HepG2 (cell line): ENCODE data around the gene PROCR. TPM values are rescaled to one million over a fixed set of nuclear protein-coding genes. Genes with fewer than 3 reads are reported as not detected.
A peak's percentile ranks its signal among the peaks of the same experiment; 100 is the strongest.

Experiments
- ARHGAP35 ChIP-seq: sonication (generic); formaldehyde crosslinking; IDR thresholded peaks from 2 replicates; pipeline ENCODE4 v1.9.0; 2022; ENCODE audit warnings: mild to moderate bottlenecking, inconsistent platforms, moderate library complexity, missing genetic modification reagents, borderline replicate concordance
- ARNTL ChIP-seq: sonication (generic); formaldehyde crosslinking; IDR thresholded peaks from 2 replicates; pipeline ENCODE4 v1.4.0; 2020; ENCODE audit warnings: mild to moderate bottlenecking, missing genetic modification reagents
- BRCA1 ChIP-seq: sonication (generic); formaldehyde crosslinking; IDR thresholded peaks from 2 replicates; pipeline ENCODE4 v1.4.0; 2020; ENCODE audit warnings: missing genetic modification reagents
- CREB3 ChIP-seq: sonication (generic); formaldehyde crosslinking; IDR thresholded peaks from 2 replicates; pipeline ENCODE4 v1.5.0; 2020; ENCODE audit warnings: missing genetic modification reagents
- HHEX ChIP-seq: IDR thresholded peaks from 2 replicates; pipeline ENCODE4 v1.6.1; 2016; ENCODE audit warnings: control low read depth
- NCOA1 ChIP-seq: sonication (generic); formaldehyde crosslinking; IDR thresholded peaks from 2 replicates; pipeline ENCODE4 v1.9.0; 2021; ENCODE audit warnings: missing genetic modification reagents
- POLR2A ChIP-seq, 2 experiments: IDR thresholded peaks; 2 replicates each; pipeline ENCODE4 v1.6.1; 2011; ENCODE audit warnings: low read depth in 2 of 2, low read length in 2 of 2, mild to moderate bottlenecking in 1 of 2, moderate library complexity in 1 of 2; ENCODE audit not compliant: insufficient read depth in 1 of 2
- RFXAP ChIP-seq: sonication (generic); formaldehyde crosslinking; IDR thresholded peaks from 2 replicates; pipeline ENCODE4 v1.4.0; 2020; ENCODE audit warnings: missing genetic modification reagents, borderline replicate concordance
- SOX5 ChIP-seq: IDR thresholded peaks from 2 replicates; pipeline ENCODE4 v1.6.1; 2016; ENCODE audit warnings: borderline replicate concordance
- SP140L ChIP-seq: sonication (generic); formaldehyde crosslinking; IDR thresholded peaks from 2 replicates; pipeline ENCODE4 v1.4.0; 2020; ENCODE audit warnings: missing genetic modification reagents, borderline replicate concordance
- SYNCRIP ChIP-seq: fragments of 200-400 bp; formaldehyde crosslinking; IDR thresholded peaks from 2 replicates; pipeline ENCODE4 v1.6.1; 2018; ENCODE audit warnings: mild to moderate bottlenecking, low read depth, low read length; ENCODE audit not compliant: insufficient read depth
- TARDBP ChIP-seq: sonication (generic); formaldehyde crosslinking; IDR thresholded peaks from 2 replicates; pipeline ENCODE4 v1.8.0; 2022; ENCODE audit warnings: mild to moderate bottlenecking, missing genetic modification reagents
- THAP9 ChIP-seq: sonication (generic); formaldehyde crosslinking; IDR thresholded peaks from 2 replicates; pipeline ENCODE4; 2020; ENCODE audit warnings: missing genetic modification reagents, mild to moderate bottlenecking, borderline replicate concordance
- ZIK1 ChIP-seq: sonication (generic); formaldehyde crosslinking; IDR thresholded peaks from 2 replicates; pipeline ENCODE4 v1.5.0; 2020; ENCODE audit warnings: mild to moderate bottlenecking, low read depth, missing genetic modification reagents, borderline replicate concordance
- ZNF234 ChIP-seq: sonication (generic); formaldehyde crosslinking; conservative IDR thresholded peaks from 2 replicates; pipeline ENCODE4 v1.5.1; 2020; ENCODE audit warnings: mild to moderate bottlenecking, missing genetic modification reagents
- ZNF704 ChIP-seq: sonication (generic); formaldehyde crosslinking; IDR thresholded peaks from 2 replicates; pipeline ENCODE4 v1.8.1; 2023; ENCODE audit warnings: mild to moderate bottlenecking, inconsistent platforms, moderate library complexity, missing genetic modification reagents, borderline replicate concordance
- ZNF878 ChIP-seq: sonication (generic); formaldehyde crosslinking; IDR thresholded peaks from 2 replicates; pipeline ENCODE4 v1.8.1; 2023; ENCODE audit warnings: mild to moderate bottlenecking, missing genetic modification reagents, moderate library complexity
- ZZZ3 ChIP-seq: sonication (generic); formaldehyde crosslinking; IDR thresholded peaks from 2 replicates; pipeline ENCODE4 v1.4.0; 2020; ENCODE audit warnings: missing genetic modification reagents, mild to moderate bottlenecking, borderline replicate concordance
- polyA plus RNA-seq, 8 experiments: library from polyadenylated mRNA; depleted of rRNA in 3 of 8; stranded (reverse) in 7 of 8; unstranded in 1 of 8; fragments of >200 nt; fragmentation: Illumina TruSeq in 4 of 8; extraction: Trizol in 4 of 8; gene quantifications; 2 replicates each; pipeline versions ENCODE4 v1.2.1 to v1.2.3, GENCODE V29; 2011 to 2016; ENCODE audit warnings: low read depth in 4 of 8, missing spikeins in 1 of 8, mixed read lengths in 1 of 8; ENCODE audit not compliant: insufficient read depth in 1 of 8
- total RNA-seq, 5 experiments: library from RNA; depleted of rRNA; stranded (reverse); fragments of >200 nt; fragmentation: Illumina TruSeq; extraction: Trizol; gene quantifications; 2 replicates each; pipeline ENCODE4 v1.2.3, GENCODE V29; 2016; ENCODE audit warnings: low read depth in 1 of 5
- TF ChIP-seq, protein P1 (sequence below): IDR thresholded peaks from 2 replicates; pipeline ENCODE4 v1.6.1; 2018; ENCODE audit warnings: missing genetic modification reagents, mild to moderate bottlenecking, missing compliant biosample characterization
- TF ChIP-seq, protein P2 (sequence below): IDR thresholded peaks from 2 replicates; pipeline ENCODE4 v1.6.1; 2016; ENCODE audit warnings: low read depth, control low read depth
- TF ChIP-seq, protein P3 (sequence below): IDR thresholded peaks from 2 replicates; pipeline ENCODE4 v1.6.1; 2016; ENCODE audit warnings: mild to moderate bottlenecking, missing biosample characterization, missing genetic modification reagents

The PROCR gene
- total and polyA plus RNA-seq, 2 of the 13 experiments (the other 11 are each of a cell fraction or from before 2014, with no cell fraction given) = 1.4 to 1.7 TPM

GRCh38 chr20:35146920-35147574, 24.8 kb upstream of the PROCR start, which contains the start of gene EDEM2 (continued):
- TF ChIP-seq ARHGAP35 (CRISPR knock-in tag) = peak; percentile 53; the same call in 1 of the 2 replicates
- peak; percentile 93; the same call in 1 of the 2 replicates for TF ChIP-seq RFXAP (CRISPR knock-in tag)
- peak; percentile 70; the same call in 1 of the 2 replicates for TF ChIP-seq ZNF704 (CRISPR knock-in tag)
- TF ChIP-seq POLR2A (IDR thresholded peaks at IDR 0.05; ENCODE audit: insufficient read depth in 1 of 2, low read depth in 2 of 2, low read length in 2 of 2) = peak; percentile 83 to 90; a peak in 3 of 4 replicates
- TF ChIP-seq SOX5 (CRISPR knock-in tag) = 0 out of 2 replicates have a peak, but pooled peaks have one; percentile 45
- peak; percentile 87 for TF ChIP-seq THAP9 (CRISPR knock-in tag)
- TF ChIP-seq ZNF234 (CRISPR knock-in tag) = peak; percentile 72; the same call in 1 of the 2 replicates
- no peak for TF ChIP-seq SYNCRIP
- no peak for TF ChIP-seq NCOA1
- peak; percentile 81; the same call in 1 of the 2 replicates for TF ChIP-seq ZZZ3
- TF ChIP-seq, protein P1, sequence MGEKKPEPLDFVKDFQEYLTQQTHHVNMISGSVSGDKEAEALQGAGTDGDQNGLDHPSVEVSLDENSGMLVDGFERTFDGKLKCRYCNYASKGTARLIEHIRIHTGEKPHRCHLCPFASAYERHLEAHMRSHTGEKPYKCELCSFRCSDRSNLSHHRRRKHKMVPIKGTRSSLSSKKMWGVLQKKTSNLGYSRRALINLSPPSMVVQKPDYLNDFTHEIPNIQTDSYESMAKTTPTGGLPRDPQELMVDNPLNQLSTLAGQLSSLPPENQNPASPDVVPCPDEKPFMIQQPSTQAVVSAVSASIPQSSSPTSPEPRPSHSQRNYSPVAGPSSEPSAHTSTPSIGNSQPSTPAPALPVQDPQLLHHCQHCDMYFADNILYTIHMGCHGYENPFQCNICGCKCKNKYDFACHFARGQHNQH (CRISPR knock-in tag) = peak; percentile 78
- TF ChIP-seq HHEX (CRISPR knock-in tag) = no peak
- TF ChIP-seq BRCA1 (CRISPR knock-in tag) = peak; percentile 83; the same call in 1 of the 2 replicates
- TF ChIP-seq, protein P2, sequence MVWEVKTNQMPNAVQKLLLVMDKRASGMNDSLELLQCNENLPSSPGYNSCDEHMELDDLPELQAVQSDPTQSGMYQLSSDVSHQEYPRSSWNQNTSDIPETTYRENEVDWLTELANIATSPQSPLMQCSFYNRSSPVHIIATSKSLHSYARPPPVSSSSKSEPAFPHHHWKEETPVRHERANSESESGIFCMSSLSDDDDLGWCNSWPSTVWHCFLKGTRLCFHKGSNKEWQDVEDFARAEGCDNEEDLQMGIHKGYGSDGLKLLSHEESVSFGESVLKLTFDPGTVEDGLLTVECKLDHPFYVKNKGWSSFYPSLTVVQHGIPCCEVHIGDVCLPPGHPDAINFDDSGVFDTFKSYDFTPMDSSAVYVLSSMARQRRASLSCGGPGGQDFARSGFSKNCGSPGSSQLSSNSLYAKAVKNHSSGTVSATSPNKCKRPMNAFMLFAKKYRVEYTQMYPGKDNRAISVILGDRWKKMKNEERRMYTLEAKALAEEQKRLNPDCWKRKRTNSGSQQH (CRISPR knock-in tag) = peak; percentile 90; the same call in 1 of the 2 replicates
- TF ChIP-seq, protein P3, sequence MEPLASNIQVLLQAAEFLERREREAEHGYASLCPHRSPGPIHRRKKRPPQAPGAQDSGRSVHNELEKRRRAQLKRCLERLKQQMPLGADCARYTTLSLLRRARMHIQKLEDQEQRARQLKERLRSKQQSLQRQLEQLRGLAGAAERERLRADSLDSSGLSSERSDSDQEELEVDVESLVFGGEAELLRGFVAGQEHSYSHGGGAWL (CRISPR knock-in tag) = peak; percentile 76; the same call in 1 of the 2 replicates
- TF ChIP-seq TARDBP (CRISPR knock-in tag) = peak; percentile 89
- TF ChIP-seq ZIK1 (CRISPR knock-in tag) = no peak; the same call in 1 of the 2 replicates
- TF ChIP-seq SP140L (CRISPR knock-in tag) = 0 out of 2 replicates have a peak, but pooled peaks have one; percentile 40
- TF ChIP-seq ARNTL (CRISPR knock-in tag) = peak; percentile 71
- peak; percentile 86; the same call in 1 of the 2 replicates for TF ChIP-seq ZNF878 (CRISPR knock-in tag)
- TF ChIP-seq CREB3 = no peak
